GM19193 (cell line): ENCODE results near the gene BCAP29.

Experiments
- POLR2A ChIP-seq: IDR thresholded peaks from 4 replicates; pipeline ENCODE4 v1.6.1; 2011; ENCODE audit not compliant: insufficient read depth, insufficient read length; ENCODE audit errors: extremely low read depth

BCAP29 gene

DNA sequence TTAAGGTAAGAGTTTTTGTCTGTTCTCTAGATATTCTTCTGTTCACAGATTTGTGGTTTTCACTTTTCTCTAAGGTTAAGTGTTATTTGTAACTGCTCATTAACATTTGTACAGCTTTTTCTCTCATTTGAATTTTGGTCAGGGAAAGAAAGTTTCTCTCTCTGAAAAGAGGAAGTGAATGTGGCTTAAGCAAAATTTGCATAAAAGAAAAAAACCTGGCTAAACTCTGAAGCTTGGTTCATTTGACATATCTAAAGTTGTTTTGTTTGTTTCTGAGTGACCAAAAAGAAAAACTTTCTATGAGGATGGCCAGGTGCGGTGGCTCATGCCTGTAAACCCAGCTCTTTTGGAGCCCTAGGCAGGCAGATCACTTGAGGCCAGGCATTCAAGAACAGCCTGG, 58.5 kb downstream of the BCAP29 start:
- TF ChIP-seq POLR2A = no peak

DNA sequence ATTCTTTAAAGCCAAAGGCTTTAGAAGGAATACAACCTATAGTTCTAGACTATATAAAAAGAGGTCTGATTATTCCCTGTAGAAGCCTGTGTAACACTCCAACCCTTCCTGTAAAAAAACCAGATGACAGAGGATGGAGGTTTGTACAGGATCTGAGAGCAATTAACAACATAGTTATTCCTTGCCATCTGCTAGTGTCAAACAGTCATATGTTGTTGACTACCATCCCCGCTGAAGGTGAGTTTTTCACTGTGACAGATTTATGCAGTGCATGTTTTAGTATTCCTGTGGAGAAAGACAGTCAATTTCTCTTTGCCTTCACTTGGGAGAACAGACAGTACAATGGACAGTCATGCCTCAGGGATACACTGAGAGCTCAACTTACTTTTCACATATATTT, 61.6 kb downstream of the BCAP29 start:
- TF ChIP-seq POLR2A = no peak

DNA sequence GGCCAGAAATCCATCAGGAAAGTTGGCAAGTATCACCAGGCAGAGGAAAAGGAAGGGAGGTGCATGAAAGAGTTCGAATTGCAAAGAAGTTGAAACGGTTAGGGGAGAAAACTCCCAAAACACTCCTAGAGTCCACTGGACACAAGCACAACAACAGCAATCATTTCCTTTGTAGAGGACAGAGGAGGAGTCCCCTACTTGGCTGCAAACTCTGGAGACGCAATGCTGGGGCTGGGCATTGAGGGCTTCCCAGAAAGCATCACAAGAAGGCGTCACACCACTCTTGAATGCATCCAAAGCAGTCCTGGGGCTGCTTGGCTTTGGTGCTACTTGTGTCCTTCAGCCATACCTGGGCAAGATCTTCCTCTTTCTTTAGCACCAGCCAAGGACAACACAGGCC, 62.5 kb downstream of the BCAP29 start:
- TF ChIP-seq POLR2A = no peak

DNA sequence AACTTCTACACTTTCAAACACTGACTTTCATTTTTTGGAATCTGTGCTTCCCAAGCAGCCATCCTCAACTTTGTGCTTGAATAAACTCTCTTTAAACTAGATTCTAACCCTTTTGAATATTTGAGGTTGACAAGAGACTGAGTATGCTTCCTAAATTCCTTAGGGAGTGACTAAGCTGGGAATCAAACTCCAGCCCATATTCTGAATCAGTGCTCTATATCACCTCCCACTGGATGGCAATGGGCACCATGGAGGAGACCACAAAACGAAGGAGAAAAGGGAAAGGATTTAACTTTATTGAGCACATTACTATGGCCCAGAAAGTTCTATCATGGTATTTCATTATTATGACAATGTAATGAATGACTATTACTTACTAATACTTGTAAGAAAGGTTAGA, 63.4 kb downstream of the BCAP29 start:
- TF ChIP-seq POLR2A = no peak

DNA sequence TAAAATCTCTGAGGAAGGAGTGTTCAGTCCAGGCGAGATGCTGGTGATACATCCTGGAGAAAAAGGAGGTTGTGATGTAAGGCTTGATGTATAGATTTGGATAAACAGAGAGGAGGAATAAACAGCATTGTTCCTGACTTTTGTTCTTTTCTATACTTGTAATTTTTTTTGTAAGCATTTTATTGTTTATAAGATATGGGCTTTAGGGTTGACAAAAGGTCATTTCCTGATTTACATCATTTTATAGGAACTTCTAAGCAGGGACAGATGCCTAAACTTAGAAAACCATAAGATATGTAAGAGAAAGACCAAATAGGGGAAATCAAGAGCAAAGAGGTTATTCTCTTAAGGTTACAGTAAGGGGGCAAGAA, 63.9 kb downstream of the BCAP29 start:
- no peak for TF ChIP-seq POLR2A

DNA sequence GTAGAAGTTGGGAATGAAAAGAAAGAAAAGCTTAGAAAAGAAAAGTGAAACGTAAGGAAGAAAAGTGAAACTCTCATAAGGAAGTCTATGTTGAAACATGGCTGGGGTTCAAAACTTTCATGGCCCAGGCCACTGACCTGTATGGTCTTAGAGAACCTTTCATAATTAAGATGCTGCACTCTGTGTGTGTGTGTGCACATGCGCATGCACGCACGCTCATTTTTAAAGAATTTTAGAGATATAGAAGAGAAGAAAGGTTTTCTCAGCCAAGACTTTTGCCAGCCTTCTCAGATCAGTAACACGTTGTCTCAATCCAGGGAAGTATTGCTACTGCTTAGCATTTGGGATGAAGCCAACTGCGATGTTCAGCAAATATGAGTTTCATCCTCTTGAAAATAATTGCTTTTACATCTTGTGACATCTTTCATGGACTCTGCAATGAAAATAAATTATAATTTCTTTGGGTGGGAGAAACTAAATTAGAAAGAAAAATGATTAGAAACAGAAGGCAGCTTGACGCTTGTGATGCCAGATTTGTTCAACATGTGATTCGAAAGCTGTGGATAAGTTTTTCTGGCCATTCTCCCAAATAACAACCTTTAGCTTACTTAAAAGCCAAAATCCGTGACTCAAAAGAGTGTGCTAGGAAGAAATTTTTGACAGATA, 64.4 kb downstream of the BCAP29 start:
- TF ChIP-seq POLR2A = no peak

DNA sequence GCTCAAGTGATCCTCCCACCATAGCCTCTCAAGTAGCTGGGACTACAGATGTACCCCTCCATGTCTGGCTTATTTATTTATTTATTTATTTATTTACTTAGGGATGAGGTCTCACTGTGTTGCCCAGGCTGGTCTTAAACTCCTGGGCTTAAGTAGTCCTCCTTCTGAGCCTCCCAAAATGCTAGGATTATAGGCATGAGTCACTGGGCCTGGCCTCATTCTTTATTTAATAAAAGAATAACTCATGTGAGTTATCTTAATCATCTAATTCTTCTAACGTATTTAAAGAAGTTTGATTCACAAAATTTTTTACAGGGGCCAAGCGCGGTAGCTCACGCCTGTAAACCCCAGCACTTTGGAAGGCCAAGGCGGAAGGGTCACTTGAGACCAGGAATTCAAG, 72.6 kb downstream of the BCAP29 start:
- TF ChIP-seq POLR2A = no peak

DNA sequence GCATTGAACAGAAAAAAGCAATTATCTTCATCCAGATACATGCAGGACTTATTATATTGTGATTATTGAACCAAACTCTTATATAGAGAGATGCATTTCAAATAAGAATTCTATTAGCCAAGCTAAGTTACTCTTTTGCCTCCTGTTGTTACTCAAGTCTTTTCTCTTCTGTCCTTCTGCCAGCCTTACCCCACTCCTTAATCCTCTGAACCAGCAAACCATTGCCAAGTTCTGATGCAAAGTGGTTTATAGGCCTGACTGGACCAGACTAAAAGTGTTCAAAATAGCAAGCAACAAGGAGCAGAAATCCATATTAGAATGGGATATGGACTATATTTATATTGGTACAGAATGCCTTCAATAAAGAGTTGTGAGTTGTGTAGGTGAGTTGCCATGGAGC, 78.4 kb downstream of the BCAP29 start:
- TF ChIP-seq POLR2A = no peak

DNA sequence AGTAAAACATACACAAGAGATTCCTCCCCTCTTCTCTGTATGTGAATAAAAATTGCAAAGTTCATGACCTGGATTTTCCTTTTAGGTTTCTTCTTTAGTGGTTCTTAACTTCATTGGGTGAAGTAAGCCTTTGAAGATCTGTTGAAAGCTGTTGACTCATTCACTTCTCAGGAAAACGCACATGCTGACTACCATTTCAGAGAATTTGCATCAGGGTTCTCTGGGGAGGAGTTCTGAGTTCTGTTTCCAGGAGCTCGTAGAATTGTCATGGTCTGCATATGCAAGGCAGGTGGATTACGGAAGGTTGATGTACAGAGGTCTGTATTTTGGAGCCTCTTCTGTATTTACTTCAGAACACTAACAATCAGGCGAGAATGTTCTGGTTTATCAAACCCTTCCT, 79.6 kb downstream of the BCAP29 start:
- TF ChIP-seq POLR2A = no peak

DNA sequence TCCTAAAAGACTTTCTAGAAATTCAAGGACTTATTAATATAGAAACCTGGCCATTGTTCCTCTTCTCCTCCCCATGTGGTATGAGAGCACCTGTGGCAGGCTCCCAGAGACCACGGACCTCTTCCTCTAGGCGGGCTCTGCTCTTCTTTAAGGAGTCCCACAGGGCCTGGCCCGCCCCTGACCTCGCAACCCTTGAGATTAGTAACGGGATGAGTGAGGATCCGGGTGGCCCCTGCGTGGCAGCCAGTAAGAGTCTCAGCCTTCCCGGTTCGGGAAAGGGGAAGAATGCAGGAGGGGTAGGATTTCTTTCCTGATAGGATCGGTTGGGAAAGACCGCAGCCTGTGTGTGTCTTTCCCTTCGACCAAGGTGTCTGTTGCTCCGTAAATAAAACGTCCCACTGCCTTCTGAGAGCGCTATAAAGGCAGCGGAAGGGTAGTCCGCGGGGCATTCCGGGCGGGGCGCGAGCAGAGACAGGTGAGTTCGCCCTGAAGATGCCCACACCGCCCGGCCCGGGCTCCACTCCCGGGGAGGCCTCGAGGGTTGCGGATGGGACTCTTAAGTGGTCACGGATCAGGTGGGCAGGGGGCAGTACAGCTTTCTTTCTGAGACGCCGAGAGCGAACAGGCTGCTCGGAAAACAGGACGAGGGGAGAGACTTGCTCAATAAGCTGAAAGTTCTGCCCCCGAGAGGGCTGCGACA, 80.5 kb downstream of the BCAP29 start, which contains the start of gene SLC26A4:
TSS of gene SLC26A4 (plus strand) at position 448 of the 700 bp plus-strand sequence. CDS start 814 bp downstream, outside the sequence.
- no peak for TF ChIP-seq POLR2A

DNA sequence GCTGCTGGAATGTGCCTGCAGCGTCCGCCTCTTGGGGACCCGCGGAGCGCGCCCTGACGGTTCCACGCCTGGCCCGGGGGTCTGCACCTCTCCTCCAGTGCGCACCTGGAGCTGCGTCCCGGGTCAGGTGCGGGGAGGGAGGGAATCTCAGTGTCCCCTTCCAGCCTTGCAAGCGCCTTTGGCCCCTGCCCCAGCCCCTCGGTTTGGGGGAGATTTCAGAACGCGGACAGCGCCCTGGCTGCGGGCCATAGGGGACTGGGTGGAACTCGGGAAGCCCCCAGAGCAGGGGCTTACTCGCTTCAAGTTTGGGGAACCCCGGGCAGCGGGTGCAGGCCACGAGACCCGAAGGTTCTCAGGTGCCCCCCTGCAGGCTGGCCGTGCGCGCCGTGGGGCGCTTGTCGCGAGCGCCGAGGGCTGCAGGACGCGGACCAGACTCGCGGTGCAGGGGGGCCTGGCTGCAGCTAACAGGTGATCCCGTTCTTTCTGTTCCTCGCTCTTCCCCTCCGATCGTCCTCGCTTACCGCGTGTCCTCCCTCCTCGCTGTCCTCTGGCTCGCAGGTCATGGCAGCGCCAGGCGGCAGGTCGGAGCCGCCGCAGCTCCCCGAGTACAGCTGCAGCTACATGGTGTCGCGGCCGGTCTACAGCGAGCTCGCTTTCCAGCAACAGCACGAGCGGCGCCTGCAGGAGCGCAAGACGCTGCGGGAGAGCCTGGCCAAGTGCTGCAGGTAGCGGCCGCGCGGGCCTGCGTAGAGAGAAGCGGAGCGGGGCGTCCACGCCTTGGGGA, 81.2 kb downstream of the BCAP29 start:
- no peak for TF ChIP-seq POLR2A

DNA sequence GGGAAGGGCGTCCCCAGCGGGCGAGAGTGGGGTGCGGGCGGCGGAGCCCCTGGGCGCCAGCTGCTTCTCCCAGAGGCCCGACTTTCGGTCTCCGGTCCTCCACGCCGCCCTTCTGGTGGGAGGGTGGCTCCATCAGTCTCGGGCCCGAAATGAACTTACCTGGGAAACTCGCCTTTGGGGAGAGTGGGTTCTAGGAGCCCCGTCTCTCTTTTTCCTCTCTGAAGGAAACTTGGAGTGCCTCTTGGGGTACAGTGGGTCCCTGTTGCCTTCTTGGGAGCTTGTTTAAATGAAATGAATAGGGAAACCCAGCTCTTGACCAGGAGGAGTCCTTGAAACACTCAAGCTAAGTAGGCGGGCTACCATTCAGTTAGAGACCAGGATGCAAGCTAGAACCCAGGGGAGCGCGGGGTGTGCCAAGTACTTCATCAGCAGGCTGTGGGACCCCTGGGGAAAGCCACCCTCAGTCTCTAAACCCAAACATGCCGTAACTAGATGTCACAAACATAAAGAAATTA, 81.9 kb downstream of the BCAP29 start:
- TF ChIP-seq POLR2A = no peak

DNA sequence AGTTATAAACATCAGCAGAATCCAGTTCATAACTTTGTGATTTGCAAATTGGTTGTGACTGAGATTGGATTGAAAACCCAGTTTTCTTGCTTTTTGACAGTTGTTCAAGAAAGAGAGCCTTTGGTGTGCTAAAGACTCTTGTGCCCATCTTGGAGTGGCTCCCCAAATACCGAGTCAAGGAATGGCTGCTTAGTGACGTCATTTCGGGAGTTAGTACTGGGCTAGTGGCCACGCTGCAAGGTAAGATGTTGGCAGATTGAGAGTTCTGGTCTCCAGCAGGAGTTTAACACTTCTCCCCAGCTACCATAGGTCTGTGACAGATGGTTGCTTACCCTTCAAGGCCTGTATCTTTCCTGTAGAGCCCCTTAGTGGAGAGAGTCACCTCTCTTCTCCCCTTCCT, 83.2 kb downstream of the BCAP29 start:
- no peak for TF ChIP-seq POLR2A

DNA sequence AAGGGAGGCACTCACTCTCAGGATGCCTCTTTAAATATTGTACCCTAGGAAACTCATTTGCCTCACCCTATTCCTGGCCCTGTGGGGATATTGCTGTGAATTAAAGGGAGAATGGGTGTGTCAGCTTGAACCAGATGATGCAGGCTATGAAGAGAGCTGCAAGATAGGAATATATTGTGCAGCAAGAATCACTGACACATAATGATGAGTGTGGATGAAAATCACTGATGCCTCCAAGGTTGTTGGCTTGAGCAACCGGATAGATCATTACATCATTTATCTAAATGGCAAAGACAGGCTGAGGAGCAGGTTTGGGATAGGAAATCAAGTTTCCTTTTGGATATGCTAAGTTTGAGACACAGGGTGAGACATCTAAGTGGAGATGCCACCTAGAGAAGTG, 86.7 kb downstream of the BCAP29 start:
- no peak for TF ChIP-seq POLR2A

DNA sequence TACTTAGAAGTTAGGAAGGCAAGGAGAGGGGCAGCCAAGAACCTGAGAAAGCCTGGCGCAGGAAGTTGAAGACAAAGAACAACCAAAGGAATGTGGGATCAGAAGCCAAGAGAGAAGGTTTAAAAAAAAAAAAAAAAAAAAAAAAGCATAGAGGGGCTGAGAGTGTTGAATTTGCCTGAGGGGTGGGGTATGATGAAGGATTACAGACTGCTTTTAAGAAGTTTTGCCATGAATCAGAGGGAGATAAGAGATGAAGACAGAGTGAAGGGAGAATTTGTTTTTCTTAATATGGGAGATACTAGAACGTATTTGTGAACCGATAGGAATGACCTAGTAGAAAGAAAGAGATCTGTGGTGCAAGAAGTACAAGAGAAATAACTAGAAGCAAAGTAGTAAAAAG, 87.3 kb downstream of the BCAP29 start:
- TF ChIP-seq POLR2A = no peak
